Smooth muscle cell of the brain vasculature (primary cell): Measurements from ENCODE around the gene THG1L.
A peak's percentile ranks its signal among the peaks of the same experiment; 100 is the strongest.
"Not testable (repeated sequence)": the region's sequence is repeated elsewhere in the genome, so short reads cannot be mapped to it uniquely, and the experiment has no call there.

ENCODE experiments used
- DNase-seq: peaks from one replicate; pipeline ENCODE4 v3.0.0-alpha.2; 2012; ENCODE audit warnings: low read depth, low spot score

The THG1L gene

DNA sequence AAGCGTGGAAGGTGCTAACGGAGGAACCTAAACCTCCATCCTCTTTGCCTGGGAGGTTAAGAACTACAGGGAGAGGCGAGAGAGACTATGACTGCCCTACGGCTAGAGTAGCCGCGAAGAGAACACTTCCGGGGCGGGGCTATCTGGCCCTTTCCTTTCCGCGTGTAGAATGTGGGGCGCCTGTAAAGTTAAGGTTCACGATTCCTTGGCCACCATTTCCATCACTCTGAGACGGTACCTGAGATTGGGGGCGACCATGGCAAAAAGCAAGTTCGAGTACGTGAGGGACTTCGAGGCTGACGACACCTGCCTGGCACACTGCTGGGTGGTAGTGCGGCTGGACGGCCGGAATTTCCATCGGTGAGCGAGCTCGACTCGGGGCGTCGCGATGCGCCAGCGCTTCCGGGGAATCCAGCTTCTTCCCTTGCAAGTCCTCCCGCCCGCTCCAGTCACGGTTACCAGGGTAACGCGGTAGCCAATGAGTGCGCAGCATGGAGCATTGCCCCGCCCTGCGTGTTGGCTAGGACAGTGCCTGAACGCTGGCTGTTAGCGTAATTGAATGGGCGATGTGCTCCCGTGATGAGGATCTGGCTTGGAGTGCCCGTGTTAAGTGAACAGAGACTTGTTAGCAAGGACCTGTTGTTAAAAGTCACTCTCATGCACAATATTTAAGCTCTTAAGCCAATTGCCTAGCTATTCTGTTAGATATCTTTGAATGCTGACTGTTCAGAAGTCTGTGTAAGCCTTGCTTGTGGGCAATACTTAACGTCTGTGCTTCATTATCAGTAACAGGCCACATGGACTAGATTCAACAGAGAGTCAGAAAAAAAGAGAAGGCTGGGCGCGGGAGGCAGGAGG is at the start of gene THG1L:
TSS of gene THG1L (plus strand) at position 149 of the 858 bp plus-strand sequence. CDS start at position 170, 21 bp downstream.
- peak; percentile 92 for DNase-seq

DNA sequence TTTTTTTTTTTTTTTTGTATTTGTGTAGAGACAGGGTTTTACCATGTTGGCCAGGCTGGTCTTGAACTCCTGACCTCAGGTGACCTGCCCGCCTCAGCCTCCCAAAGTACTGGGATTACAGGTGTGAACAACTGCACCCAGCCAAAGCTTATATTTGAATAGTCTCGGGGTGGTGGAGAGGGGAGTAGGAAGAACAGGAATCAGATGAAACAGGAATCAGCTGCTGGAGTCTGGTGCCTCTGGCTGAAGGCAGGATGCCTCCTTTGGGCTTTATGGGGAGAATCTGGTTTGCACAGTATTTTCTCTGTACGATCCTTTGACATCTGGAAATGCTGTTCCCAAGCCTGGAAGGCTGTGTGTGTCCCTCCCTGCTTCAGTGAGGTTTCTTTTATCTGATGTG is 49.0 kb upstream of the THG1L start:
- no peak for DNase-seq

DNA sequence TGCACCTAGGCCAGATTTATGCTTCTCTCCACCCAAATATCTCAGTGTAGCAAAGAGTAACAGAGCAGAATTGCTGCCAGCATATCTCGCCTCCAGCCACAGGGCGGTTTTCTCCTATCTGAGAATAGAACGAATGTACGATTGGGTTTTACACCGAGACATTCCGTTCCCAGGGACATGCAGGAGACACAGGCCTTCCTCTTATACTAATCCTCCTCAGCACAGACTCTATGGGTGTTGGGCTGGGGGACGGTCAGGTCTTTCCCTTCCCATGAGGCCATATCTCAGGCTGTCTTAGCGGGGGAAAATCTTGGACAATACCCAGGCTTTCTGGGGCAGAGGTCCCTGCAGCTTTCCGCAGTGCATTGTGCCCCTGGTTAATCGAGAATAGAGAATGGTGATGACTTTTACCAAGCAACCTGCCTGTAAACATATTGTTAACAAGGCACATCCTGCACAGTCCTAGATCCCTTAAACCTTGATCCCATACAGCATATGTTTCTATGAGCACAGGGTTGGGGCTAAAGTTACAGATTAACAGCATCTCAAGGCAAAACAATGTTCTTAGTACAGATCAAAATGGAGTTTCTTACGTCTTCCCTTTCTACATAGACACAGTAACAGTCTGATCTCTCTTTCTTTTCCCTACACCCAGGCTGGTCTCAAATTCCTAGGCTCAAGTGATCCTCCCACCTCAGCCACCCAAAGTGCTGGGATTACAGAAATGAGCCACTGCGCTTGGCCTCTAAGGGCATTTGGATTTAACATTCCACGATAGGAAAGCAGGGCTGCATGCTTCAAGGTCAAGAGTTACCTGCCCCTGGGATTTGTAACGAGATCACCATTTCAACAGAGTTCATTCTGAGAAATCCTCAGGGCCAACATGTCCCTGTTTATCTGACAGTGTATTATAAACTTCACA is 44.7 kb upstream of the THG1L start:
- DNase-seq: not testable (repeated sequence)

- DNase-seq: no peak
Observed at GRCh38 chr5:157687198-157687554, 44.0 kb upstream of the THG1L start.

DNA sequence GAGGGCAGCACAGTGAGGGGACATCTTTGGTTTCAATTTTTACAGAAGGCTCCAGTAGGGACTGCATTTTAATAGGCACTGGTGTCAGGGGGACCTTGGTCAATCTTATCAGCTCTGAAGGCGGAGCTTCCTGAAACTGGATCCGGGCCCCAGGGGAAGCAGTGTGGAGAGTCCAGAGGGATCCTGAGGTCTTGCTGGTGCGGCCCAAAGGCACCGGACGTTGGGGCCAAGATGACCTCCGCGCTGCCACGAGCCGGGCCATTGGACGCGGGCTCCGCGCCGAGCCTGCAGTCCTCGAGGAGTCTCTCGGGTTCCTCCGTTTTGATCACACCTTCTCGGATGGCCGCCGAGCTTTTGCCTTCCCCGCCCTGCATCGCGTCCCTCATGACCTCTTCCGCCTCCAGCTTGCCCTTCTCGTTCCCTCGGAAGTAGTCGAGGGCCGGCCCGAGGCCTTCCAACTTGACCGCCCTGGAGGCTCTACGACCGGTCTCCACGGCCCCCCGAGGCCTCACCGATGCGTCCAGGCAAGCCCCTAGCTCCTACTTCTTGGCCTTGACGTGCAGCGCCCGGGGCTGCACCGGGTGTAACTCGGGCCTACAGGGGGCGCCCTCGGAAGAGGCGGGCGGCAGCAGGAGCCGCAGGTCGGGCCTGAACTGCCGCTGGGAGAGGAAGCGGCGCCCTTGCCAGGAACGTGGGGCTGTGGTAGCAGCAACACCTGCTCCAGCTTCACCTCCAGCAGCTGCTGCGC is 41.1 kb upstream of the THG1L start:
- no peak for DNase-seq

GRCh38 chr5:157690690-157691433 is 40.4 kb upstream of the THG1L start:
- no peak for DNase-seq

DNA sequence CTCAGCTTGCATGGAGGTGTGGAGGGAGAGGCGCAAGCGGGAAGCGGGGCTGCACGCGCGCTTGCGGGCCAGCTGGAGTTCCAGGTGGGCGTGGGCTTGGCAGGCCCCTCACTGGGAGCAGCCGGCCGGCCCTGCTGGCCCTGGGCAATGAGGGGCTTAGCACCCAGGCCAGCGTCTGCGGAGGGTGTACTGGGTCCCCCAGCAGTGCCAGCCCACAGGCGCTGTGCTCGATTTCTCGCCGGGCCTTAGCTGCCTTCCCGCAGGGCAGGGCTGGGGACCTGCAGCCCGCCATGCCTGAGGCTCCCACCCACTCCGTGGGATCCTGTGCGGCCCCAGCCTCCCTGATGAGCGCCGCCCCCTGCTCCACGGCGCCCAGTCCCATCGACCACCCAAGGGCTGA is 37.4 kb upstream of the THG1L start:
- not testable (repeated sequence) for DNase-seq

DNA sequence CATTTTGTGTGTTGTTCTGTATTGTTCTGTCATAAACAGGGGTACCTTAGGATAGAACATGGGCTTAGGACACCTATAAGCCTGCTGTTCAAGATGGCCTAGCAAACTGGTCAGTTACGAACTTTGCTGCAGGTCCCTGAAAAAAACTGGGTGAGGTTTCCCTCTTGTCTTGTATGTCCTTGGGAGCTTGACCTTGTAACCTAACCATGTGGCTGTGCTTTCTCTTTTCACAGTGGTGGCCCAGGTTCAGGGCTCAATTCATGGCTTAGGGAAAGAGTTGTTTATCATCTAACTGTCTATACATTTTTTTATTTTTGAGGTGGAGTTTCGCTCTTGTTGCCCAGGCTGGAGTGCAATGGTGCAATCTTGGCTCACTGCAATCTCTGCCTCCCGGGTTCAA is 35.1 kb upstream of the THG1L start:
- not testable (repeated sequence) for DNase-seq

DNA sequence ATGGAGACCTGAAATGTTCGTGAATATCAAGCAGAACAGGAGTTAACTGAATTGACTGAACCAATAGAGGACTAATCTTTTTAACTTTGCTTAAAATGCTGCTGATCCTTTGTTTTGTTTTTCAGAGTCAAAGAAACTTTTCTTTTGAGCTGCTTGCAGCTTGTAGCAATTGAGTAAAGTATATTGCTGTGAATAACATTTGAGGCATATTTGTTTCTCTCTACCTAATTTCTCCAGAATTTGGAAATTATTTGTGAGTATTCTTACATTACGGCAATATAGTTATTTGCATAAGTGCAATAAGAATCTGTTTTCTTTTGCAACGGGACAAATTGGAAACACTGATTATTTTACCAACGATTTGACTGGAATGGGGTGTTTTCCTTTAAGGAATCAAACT is 32.5 kb upstream of the THG1L start:
- DNase-seq: not testable (repeated sequence)

DNA sequence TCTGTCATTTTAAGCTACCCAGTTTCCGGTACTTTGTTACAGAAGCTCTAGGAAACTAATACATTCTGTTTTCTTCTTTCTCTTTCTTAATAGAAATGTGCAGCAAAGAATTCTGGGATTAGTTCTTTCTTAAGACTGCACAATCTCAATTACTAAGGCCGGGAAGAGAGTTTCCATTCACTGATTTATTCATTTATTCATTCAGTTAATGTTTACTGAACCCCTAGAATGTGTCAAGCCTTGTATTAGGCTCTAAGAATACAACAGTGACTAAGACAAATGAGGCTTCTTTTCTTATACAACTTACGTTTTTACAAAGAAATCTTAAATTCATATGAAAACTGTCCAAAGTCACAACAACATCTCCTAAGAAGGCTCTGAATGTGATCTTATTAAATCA is 27.5 kb upstream of the THG1L start:
- DNase-seq: no peak

DNA sequence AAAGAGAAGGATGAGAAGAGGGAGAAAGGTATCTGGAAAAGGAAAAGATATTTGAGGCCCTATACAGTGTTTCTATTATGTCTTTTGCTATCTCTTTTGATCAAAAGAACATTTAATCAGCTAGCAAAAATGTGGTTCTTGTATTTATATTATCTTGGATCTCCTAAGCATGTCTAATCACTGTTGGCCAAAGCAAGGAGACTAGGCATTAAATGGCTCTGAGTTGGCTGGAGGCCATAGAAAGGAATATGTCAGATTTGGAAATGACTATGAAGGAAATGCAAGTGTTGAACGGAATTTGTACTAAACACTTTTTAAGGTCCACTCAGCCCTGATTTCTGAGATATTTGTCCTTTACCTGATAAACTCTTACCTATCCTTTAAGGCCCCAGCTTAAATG is 22.4 kb upstream of the THG1L start:
- DNase-seq: no peak

- DNase-seq: no peak
Observed at GRCh38 chr5:157709346-157709745, 21.9 kb upstream of the THG1L start.

DNA sequence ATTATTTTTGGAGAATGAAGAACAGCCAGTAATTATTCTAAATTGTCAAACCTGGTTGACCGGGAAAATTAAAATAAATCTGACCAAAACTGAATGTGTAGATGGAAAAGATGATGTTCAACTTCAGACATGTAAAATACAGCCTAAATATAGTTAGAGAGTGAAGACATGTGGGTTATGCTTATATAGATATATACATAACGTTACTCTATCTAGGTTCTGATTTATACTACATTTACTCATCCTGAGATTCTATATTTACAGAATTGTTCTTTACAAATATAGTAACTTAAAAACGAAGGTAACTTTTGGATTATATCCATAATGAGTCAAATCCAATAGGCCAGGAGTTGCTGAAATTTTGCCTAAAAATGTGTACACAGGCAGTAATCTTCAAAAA is 20.8 kb upstream of the THG1L start:
- DNase-seq: no peak

- DNase-seq: no peak
Observed at GRCh38 chr5:157710882-157711281, 20.3 kb upstream of the THG1L start.

GRCh38 chr5:157713830-157714595 is 17.2 kb upstream of the THG1L start:
- no peak for DNase-seq

DNA sequence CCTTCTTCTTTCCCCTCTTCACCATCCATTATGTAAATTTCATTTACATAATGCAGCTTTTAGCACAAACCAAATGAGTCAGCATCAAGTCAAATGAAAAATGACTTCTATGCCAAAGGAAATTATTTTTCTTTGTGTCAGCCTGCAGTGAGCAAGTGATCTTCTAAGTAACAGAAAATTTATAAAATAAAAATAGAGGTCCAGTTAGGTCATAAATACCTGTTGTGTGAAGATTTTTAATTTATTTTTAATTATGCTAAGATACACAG is 16.7 kb upstream of the THG1L start:
- no peak for DNase-seq

DNA sequence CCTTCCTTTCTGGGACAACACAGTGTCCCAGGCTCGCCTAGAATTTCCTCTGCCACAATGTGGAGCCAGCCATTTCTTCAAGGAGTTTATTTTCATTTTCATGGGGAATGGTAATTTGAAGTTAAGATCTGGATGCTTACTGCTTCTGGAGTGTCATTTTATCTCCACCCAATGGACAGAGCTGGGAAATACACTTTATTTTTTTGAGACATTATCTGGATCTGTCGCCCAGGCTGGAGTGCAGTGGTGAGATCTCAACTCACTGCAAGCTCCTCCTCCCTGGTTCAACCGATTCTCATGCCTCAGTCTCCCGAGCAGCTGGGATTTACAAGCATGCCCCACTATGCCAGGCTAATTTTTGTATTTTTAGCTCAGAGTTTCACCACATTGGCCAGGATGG is 12.7 kb upstream of the THG1L start:
- DNase-seq: peak; percentile 52

GRCh38 chr5:157719245-157719644 is 12.0 kb upstream of the THG1L start:
- DNase-seq: no peak

DNA sequence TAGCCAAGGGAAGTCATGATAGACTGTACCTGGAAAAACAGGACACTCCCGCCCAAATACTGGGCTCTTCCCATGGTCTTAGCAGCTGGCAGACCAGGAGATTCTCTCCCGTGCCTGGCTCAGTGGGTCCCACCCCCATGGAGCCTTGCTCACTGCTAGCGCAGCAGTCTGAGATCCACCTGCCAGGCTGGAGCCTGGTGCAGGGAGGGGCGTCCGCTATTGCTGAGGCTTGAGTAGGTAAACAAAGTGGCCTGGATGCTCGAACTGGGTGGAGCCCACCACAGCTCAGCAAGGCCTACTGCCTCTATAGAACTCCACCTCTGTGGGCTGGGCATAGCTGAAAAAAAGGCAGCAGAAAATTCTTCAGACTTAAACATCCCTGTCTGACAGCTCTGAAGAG is 10.1 kb upstream of the THG1L start:
- no peak for DNase-seq

DNA sequence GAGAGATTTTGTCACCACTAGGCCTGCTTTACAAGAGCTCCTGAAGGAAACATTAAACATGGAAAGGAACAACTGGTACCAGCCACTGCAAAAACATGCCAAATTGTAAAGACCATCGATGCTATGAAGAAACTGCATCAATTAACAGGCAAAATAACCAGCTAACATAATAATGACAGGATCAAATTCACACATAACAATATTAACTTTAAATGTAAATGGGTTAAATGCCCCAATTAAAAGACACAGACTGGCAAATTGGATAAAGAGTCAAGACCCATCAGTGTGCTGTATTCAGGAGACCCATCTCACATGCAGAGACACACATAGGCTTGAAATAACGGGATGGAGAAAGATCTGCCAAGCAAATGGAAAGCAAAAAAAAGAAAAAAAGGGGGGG is 8.3 kb upstream of the THG1L start:
- not testable (repeated sequence) for DNase-seq

DNA sequence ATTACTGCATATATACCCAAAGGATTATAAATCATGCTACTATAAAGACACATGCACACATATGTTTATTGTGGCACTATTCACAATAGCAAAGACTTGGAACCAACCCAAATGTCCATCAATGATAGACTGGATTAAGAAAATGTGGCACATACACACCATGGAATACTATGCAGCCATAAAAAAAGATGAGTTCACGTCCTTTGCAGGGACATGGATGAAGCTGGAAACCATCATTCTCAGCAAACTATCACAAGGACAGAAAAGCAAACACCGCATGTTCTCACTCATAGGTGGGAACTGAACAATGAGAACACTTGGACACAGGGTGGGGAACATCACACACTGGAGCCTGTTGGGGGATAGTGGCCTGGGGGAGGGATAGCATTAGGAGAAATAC is 4.6 kb upstream of the THG1L start:
- not testable (repeated sequence) for DNase-seq
